DND-41 (cell line): ENCODE data around the gene CHCHD5.

Source experiments
- EZH2 ChIP-seq: IDR thresholded peaks from 3 replicates; pipeline ENCODE4 v1.6.1; 2012; ENCODE audit warnings: borderline replicate concordance, low read depth, mild to moderate bottlenecking, moderate library complexity, low read length, inconsistent platforms; ENCODE audit not compliant: severe bottlenecking
- TF ChIP-seq, protein P1 (sequence below): IDR thresholded peaks from 2 replicates; pipeline ENCODE4 v1.5.1; 2012; ENCODE audit warnings: borderline replicate concordance, low read length, moderate library complexity, mild to moderate bottlenecking; ENCODE audit not compliant: poor library complexity, severe bottlenecking; ENCODE audit errors: extremely low read depth

DNA sequence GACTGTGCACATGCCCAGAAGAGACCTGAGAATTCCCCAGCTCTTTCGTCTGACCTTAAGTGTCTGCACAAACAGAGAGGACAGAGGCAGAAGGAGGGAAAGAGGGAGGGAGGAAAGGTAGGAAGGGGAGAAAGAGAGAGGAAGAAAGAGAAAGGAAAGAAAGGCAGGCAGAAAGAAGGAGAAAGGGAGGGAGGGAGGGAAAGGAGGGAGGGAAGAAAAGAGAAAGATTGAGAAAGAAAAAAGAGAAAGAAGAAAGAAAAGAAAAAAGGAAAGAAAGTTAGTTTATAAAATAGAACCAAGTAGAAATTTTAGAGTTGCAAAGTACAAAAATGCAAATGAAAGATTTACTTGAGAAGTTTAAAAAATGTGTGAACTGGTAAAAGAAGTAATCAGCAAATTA, 49.6 kb upstream of the CHCHD5 start:
- TF ChIP-seq, protein P1, sequence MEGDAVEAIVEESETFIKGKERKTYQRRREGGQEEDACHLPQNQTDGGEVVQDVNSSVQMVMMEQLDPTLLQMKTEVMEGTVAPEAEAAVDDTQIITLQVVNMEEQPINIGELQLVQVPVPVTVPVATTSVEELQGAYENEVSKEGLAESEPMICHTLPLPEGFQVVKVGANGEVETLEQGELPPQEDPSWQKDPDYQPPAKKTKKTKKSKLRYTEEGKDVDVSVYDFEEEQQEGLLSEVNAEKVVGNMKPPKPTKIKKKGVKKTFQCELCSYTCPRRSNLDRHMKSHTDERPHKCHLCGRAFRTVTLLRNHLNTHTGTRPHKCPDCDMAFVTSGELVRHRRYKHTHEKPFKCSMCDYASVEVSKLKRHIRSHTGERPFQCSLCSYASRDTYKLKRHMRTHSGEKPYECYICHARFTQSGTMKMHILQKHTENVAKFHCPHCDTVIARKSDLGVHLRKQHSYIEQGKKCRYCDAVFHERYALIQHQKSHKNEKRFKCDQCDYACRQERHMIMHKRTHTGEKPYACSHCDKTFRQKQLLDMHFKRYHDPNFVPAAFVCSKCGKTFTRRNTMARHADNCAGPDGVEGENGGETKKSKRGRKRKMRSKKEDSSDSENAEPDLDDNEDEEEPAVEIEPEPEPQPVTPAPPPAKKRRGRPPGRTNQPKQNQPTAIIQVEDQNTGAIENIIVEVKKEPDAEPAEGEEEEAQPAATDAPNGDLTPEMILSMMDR, result no peak
- no peak for TF ChIP-seq EZH2
